ENCODE results near the gene HNRNPR.
"Not testable (repeated sequence)": the region's sequence is repeated elsewhere in the genome, so short reads cannot be mapped to it uniquely, and the experiment has no call there.

Gene HNRNPR

GRCh38 chr1:23331713-23332112 is 12.4 kb downstream of the HNRNPR start:
- DNase-seq (ENCODE audit: low read depth in 2 of 2), result no peak

- DNase-seq (ENCODE audit: low read depth in 2 of 2), result no peak
Observed at GRCh38 chr1:23330846-23331245, 13.2 kb downstream of the HNRNPR start.

- no peak for DNase-seq (ENCODE audit: low read depth in 2 of 2)
Observed at GRCh38 chr1:23325393-23325792, 18.7 kb downstream of the HNRNPR start.

- no peak for DNase-seq (ENCODE audit: low read depth in 2 of 2)
Observed at GRCh38 chr1:23322770-23323169, 21.3 kb downstream of the HNRNPR start.

GRCh38 chr1:23310280-23310679 is 33.8 kb downstream of the HNRNPR start:
- not testable (repeated sequence) for DNase-seq (ENCODE audit: low read depth in 2 of 2)

GRCh38 chr1:23304140-23304620 is 39.9 kb downstream of the HNRNPR start:
- no peak for DNase-seq (ENCODE audit: low read depth in 2 of 2)

- DNase-seq (ENCODE audit: low read depth in 2 of 2), result no peak
Observed at GRCh38 chr1:23303524-23303923, 40.6 kb downstream of the HNRNPR start.

- no peak for DNase-seq (ENCODE audit: low read depth in 2 of 2)
Observed at GRCh38 chr1:23296931-23297330, 47.2 kb downstream of the HNRNPR start.

GRCh38 chr1:23291706-23292105 is 52.4 kb downstream of the HNRNPR start:
- no peak for DNase-seq (ENCODE audit: low read depth in 2 of 2)

- DNase-seq (ENCODE audit: low read depth in 2 of 2), result no peak
Observed at GRCh38 chr1:23290836-23291565, 53.1 kb downstream of the HNRNPR start.

- no peak for DNase-seq (ENCODE audit: low read depth in 2 of 2)
Observed at GRCh38 chr1:23288671-23289070, 55.4 kb downstream of the HNRNPR start.

GRCh38 chr1:23288201-23288600 is 55.9 kb downstream of the HNRNPR start:
- no peak for DNase-seq (ENCODE audit: low read depth in 2 of 2)

GRCh38 chr1:23286401-23286800 is 57.7 kb downstream of the HNRNPR start:
- DNase-seq (ENCODE audit: low read depth in 2 of 2), result no peak

- no peak for DNase-seq (ENCODE audit: low read depth in 2 of 2)
Observed at GRCh38 chr1:23283667-23284602, 60.1 kb downstream of the HNRNPR start.

GRCh38 chr1:23282957-23283356 is 61.1 kb downstream of the HNRNPR start:
- DNase-seq (ENCODE audit: low read depth in 2 of 2), result no peak

GRCh38 chr1:23278717-23279116 is 65.4 kb downstream of the HNRNPR start:
- no peak for DNase-seq (ENCODE audit: low read depth in 2 of 2)

- no peak for DNase-seq (ENCODE audit: low read depth in 2 of 2)
Observed at GRCh38 chr1:23276531-23276930, 67.6 kb downstream of the HNRNPR start.

GRCh38 chr1:23274134-23274505 is 70.0 kb downstream of the HNRNPR start:
- no peak for DNase-seq (ENCODE audit: low read depth in 2 of 2)

- no peak for DNase-seq (ENCODE audit: low read depth in 2 of 2)
Observed at GRCh38 chr1:23273450-23274133, 70.5 kb downstream of the HNRNPR start.

- DNase-seq (ENCODE audit: low read depth in 2 of 2), result no peak
Observed at GRCh38 chr1:23263380-23263887, 80.7 kb downstream of the HNRNPR start.

- DNase-seq (ENCODE audit: low read depth in 2 of 2), result not testable (repeated sequence)
Observed at GRCh38 chr1:23258082-23258481, 86.0 kb downstream of the HNRNPR start.

GRCh38 chr1:23257371-23257770 is 86.7 kb downstream of the HNRNPR start:
- DNase-seq (ENCODE audit: low read depth in 2 of 2), result not testable (repeated sequence)
